Adipocyte (in vitro differentiated cells): Measurements from ENCODE around the gene USP49.

Experiments used
- DNase-seq: peaks from one replicate; pipeline ENCODE4 v3.0.0-alpha.2; 2015; ENCODE audit warnings: low read depth
- H3K27me3 ChIP-seq: replicated peaks from 2 replicates; pipeline ENCODE4 v1.7.0; 2013; ENCODE audit warnings: mild to moderate bottlenecking, low read length, moderate library complexity; ENCODE audit not compliant: control insufficient read depth, insufficient read depth
- H3K36me3 ChIP-seq: 2 replicates; pipeline ENCODE4 v1.7.0; 2013; ENCODE audit warnings: low read length, mild to moderate bottlenecking, moderate library complexity; ENCODE audit not compliant: control insufficient read depth, insufficient read depth, severe bottlenecking
- H3K4me1 ChIP-seq: 2 replicates; pipeline ENCODE4 v1.7.0; 2013; ENCODE audit warnings: mild to moderate bottlenecking, low read length, moderate library complexity; ENCODE audit not compliant: control insufficient read depth, insufficient read depth
- H3K4me3 ChIP-seq: 2 replicates; pipeline ENCODE4 v1.7.0; 2013; ENCODE audit warnings: mild to moderate bottlenecking, low read length, moderate library complexity
- H3K9ac ChIP-seq: 2 replicates; pipeline ENCODE4 v1.7.0; 2013; ENCODE audit warnings: mild to moderate bottlenecking, low read length, moderate library complexity
- H3K9me3 ChIP-seq: 2 replicates; pipeline ENCODE4 v1.7.0; 2013; ENCODE audit warnings: mild to moderate bottlenecking, low read length, moderate library complexity; ENCODE audit not compliant: control insufficient read depth

The USP49 gene

GRCh38 chr6:41921712-41921998, 26.5 kb upstream of the USP49 start:
- peaks cover 44% of the 10 kb centered on the region for H3K4me1 ChIP-seq
- peaks cover 9% of the 10 kb centered on the region for H3K36me3 ChIP-seq
- peak overlapping the region; percentile 92 for H3K4me3 ChIP-seq
- no peaks in the 10 kb centered on the region for H3K9me3 ChIP-seq
- no peaks in the 10 kb centered on the region for H3K27me3 ChIP-seq
- DNase-seq: no peak
- peak overlapping the region; percentile 96 for H3K9ac ChIP-seq

GRCh38 chr6:41920921-41921711, 25.9 kb upstream of the USP49 start, which contains the start of the genes BYSL and MED20:
Gene BYSL (plus strand): TSS chr6:41921499. CDS start chr6:41921563, 64 bp downstream.
Gene MED20 (minus strand): TSS chr6:41921139. CDS start chr6:41921018, 121 bp downstream.
- Histone ChIP-seq H3K4me1 (peaks cover 44% of the 10 kb centered on the region), H3K36me3 (peaks cover 8% of the 10 kb centered on the region), H3K4me3 (peak within 1 kb of the TSS; percentile 92), H3K9me3 (no peaks in the 10 kb centered on the region), H3K9ac (peak within 1 kb of the TSS; percentile 96), H3K27me3 (no peaks in the 10 kb centered on the region)
- peak; percentile 98 for DNase-seq

- H3K4me3 ChIP-seq: peak overlapping the region; percentile 33
Observed at GRCh38 chr6:41917528-41917927, 22.4 kb upstream of the USP49 start.

DNA sequence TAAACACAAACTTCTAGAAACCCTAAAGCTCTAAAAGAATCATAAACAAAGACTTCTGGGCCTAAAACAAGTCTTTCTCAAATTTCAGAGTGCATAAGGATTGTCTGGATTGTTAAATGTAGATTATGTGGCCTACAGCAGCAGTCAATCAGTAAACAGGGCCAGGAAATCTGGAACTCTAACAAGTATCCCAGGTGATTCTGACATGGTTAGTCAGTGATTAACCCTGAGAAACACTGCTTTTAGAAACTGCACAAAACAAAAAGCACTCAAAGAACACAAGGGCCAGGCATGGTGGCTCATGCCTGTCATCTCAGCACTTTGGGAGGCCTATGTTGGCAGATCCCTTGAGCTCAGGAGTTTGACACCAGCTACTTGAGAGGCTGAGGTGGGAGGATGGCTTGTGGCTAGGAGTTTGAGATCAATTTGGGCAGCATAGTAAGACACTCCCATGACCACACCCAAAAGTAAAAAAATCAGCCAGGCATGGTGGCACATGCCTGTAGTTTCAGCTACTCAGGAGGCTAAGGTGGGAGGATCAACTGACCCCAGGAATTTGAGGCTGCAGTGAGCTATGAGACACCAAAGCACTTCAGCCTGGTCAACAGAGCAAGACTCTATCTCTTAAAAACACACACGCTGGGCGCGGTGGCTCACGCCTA, 19.8 kb upstream of the USP49 start:
- Histone ChIP-seq H3K4me1 (peaks cover 21% of the 10 kb centered on the region), H3K4me3 (no peak overlapping the region), H3K9ac (no peak overlapping the region), H3K27me3 (no peaks in the 10 kb centered on the region), H3K36me3 (peaks cover 31% of the 10 kb centered on the region), H3K9me3 (no peaks in the 10 kb centered on the region)
- DNase-seq: no peak

More at GRCh38 chr6:41917528-41917927, 22.4 kb upstream of the USP49 start:
- H3K9ac ChIP-seq: peak overlapping the region; percentile 48
- peaks cover 23% of the 10 kb centered on the region for H3K36me3 ChIP-seq
- H3K9me3 ChIP-seq: no peaks in the 10 kb centered on the region
- peak; percentile 94 for DNase-seq
- H3K27me3 ChIP-seq: no peaks in the 10 kb centered on the region
- peaks cover 32% of the 10 kb centered on the region for H3K4me1 ChIP-seq

- no peaks in the 10 kb centered on the region for H3K9me3 ChIP-seq
- peaks cover 32% of the 10 kb centered on the region for H3K36me3 ChIP-seq
- no peak overlapping the region for H3K9ac ChIP-seq
- H3K4me1 ChIP-seq: peaks cover 15% of the 10 kb centered on the region
- H3K4me3 ChIP-seq: no peak overlapping the region
- DNase-seq: no peak
- no peaks in the 10 kb centered on the region for H3K27me3 ChIP-seq
Observed at GRCh38 chr6:41914343-41914742, 19.2 kb upstream of the USP49 start.

DNA sequence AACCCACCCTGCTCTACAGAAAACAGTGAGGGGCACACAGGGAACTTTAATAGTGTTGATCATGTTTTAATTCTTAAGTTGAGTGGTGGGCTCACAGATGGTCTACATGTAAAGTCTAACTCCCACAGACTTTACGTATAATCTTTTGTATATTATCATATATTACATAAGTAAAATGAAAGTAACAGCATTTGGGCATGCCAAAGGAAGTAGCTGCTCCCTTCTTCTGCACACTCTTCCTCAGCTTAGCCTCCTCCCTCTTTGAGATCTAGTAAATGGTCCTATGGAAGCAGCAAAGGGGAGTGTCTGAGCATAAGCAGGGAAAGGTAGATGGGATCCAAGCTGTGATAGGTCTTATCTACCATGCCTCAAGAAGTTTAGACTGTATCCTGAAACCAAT, 14.6 kb upstream of the USP49 start:
- Histone ChIP-seq H3K27me3 (no peaks in the 10 kb centered on the region), H3K9me3 (no peaks in the 10 kb centered on the region), H3K4me1 (no peaks in the 10 kb centered on the region), H3K9ac (no peak overlapping the region), H3K4me3 (no peak overlapping the region), H3K36me3 (peaks cover 66% of the 10 kb centered on the region)
- no peak for DNase-seq

DNA sequence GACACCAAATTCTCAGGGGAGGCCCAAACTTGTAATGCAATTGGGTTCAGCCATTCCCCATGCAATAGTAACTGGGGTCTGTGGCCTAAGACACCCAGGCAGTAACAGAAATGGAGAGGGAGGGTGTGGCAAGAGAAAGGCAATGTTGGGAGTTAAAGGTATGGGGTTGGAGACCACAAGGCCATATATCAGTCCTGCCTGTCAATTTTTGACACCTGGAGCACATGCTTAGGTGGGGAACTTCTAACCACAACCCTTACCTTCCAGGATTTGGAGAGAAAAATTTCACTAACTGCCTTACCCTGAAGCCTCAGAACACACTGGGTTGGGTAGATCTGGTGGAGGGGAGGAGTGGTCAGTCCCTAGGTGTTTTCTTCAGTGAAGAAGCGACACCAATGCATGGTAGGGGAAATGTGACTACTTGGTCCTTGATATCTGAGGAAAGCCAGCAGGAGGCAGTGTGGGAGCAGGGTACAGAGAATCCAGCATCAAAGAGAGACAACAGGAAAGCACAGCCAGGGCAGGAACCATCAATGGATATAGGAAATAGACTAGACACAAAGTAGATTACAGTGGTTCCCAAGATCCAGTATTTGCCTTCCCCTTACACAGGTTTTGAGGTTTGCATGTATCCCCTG, 6.8 kb upstream of the USP49 start:
- peaks cover 40% of the 10 kb centered on the region for H3K36me3 ChIP-seq
- H3K27me3 ChIP-seq: no peaks in the 10 kb centered on the region
- peaks cover 9% of the 10 kb centered on the region for H3K4me1 ChIP-seq
- H3K9me3 ChIP-seq: no peaks in the 10 kb centered on the region
- no peak overlapping the region for H3K4me3 ChIP-seq
- no peak for DNase-seq
- H3K9ac ChIP-seq: no peak overlapping the region

GRCh38 chr6:41900861-41901260, 5.7 kb upstream of the USP49 start:
- no peak overlapping the region for H3K4me3 ChIP-seq
- no peak overlapping the region for H3K9ac ChIP-seq
- no peaks in the 10 kb centered on the region for H3K27me3 ChIP-seq
- H3K36me3 ChIP-seq: peaks cover 28% of the 10 kb centered on the region
- no peak for DNase-seq
- H3K9me3 ChIP-seq: no peaks in the 10 kb centered on the region
- H3K4me1 ChIP-seq: peaks cover 17% of the 10 kb centered on the region

GRCh38 chr6:41896281-41896680, 1.1 kb upstream of the USP49 start:
- Histone ChIP-seq H3K27me3 (no peaks in the 10 kb centered on the region), H3K4me1 (peaks cover 24% of the 10 kb centered on the region), H3K36me3 (peaks cover 6% of the 10 kb centered on the region), H3K4me3 (peak overlapping the region; percentile 87), H3K9me3 (no peaks in the 10 kb centered on the region), H3K9ac (peak overlapping the region; percentile 88)
- DNase-seq: no peak

- peak overlapping the region; percentile 85 for H3K9ac ChIP-seq
- peak; percentile 28 for DNase-seq
- H3K27me3 ChIP-seq: no peaks in the 10 kb centered on the region
- no peaks in the 10 kb centered on the region for H3K9me3 ChIP-seq
- H3K36me3 ChIP-seq: peaks cover 6% of the 10 kb centered on the region
- peak overlapping the region; percentile 92 for H3K4me3 ChIP-seq
- peaks cover 24% of the 10 kb centered on the region for H3K4me1 ChIP-seq
Observed at GRCh38 chr6:41894366-41895299, 542 bp downstream of the USP49 start.
